Measurements from ENCODE around the gene ARID1A. TPM values are rescaled to one million over a fixed set of nuclear protein-coding genes. Genes with fewer than 3 reads are reported as not detected.

Gene ARID1A
- total and polyA plus RNA-seq, 12 donors, result 14.5 to 62.5 (median 43.5) TPM

DNA sequence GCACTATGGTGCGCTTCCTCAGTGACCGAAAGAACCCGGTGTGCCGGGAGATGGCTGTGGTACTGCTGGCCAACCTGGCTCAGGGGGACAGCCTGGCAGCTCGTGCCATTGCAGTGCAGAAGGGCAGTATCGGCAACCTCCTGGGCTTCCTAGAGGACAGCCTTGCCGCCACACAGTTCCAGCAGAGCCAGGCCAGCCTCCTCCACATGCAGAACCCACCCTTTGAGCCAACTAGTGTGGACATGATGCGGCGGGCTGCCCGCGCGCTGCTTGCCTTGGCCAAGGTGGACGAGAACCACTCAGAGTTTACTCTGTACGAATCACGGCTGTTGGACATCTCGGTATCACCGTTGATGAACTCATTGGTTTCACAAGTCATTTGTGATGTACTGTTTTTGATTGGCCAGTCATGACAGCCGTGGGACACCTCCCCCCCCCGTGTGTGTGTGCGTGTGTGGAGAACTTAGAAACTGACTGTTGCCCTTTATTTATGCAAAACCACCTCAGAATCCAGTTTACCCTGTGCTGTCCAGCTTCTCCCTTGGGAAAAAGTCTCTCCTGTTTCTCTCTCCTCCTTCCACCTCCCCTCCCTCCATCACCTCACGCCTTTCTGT lies 84.6 kb downstream of the ARID1A start:
- no peak for TF ChIP-seq CTCF (IDR thresholded peaks at IDR 0.05)
- DNase-seq (no peak), ATAC-seq (no peak)
- 89% methylated on average over 21 of the region's 21 CpGs for WGBS, 2 donors
- no peak overlapping the region for H3K4me3 ChIP-seq
- H3K27ac ChIP-seq, result no peak overlapping the region
- no peaks in the 10 kb centered on the region for H3K9me3 ChIP-seq
- no peaks in the 10 kb centered on the region for H3K27me3 ChIP-seq
- H3K36me3 ChIP-seq, result peaks cover 0 to 78% (median 47%) of the 10 kb centered on the region in 9 donors
- intact Hi-C loops (cut with DNase I), result loop anchor here in 3 of 10 donors (5.0 to 10.0 kb wide), 3 partner anchors 43 to 86 kb away; partner anchors contain the start of gene ARID1A (in 1 of the 3)
- H3K4me1 ChIP-seq, result peaks cover 12 to 53% (median 44%) of the 10 kb centered on the region in 9 donors

DNA sequence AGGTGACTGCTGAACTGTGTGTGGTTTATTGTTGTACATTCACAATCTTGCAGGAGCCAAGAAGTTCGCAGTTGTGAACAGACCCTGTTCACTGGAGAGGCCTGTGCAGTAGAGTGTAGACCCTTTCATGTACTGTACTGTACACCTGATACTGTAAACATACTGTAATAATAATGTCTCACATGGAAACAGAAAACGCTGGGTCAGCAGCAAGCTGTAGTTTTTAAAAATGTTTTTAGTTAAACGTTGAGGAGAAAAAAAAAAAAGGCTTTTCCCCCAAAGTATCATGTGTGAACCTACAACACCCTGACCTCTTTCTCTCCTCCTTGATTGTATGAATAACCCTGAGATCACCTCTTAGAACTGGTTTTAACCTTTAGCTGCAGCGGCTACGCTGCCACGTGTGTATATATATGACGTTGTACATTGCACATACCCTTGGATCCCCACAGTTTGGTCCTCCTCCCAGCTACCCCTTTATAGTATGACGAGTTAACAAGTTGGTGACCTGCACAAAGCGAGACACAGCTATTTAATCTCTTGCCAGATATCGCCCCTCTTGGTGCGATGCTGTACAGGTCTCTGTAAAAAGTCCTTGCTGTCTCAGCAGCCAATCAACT lies 85.5 kb downstream of the ARID1A start:
- H3K9me3 ChIP-seq, result no peaks in the 10 kb centered on the region
- peak overlapping the region in 5 of 10 donors; percentile 5 to 99 (median 15) for H3K27ac ChIP-seq
- ATAC-seq (no peak), DNase-seq (no peak)
- no peaks in the 10 kb centered on the region for H3K27me3 ChIP-seq
- intact Hi-C loops (cut with DNase I), result loop anchor here in 3 of 10 donors (5.0 to 10.0 kb wide), 3 partner anchors 44 to 87 kb away; partner anchors contain the start of gene ARID1A (in 1 of the 3)
- H3K4me3 ChIP-seq, result no peak overlapping the region
- H3K36me3 ChIP-seq, result peaks cover 0 to 69% (median 38%) of the 10 kb centered on the region in 9 donors
- WGBS, 2 donors, result 51 to 65% methylated on average over 11 of the region's 11 CpGs
- H3K4me1 ChIP-seq, result peaks cover 17 to 61% (median 53%) of the 10 kb centered on the region in 9 donors
- TF ChIP-seq CTCF (IDR thresholded peaks at IDR 0.05), result no peak

GRCh38 chr1:26782521-26783212 lies 86.9 kb downstream of the ARID1A start:
- no peak for ATAC-seq
- Histone ChIP-seq H3K9me3 (no peaks in the 10 kb centered on the region), H3K27ac (peak overlapping the region in 5 of 10 donors; percentile 98 to 100 (median 99)), H3K4me3 (no peak overlapping the region), H3K4me1 (peaks cover 22 to 73% (median 63%) of the 10 kb centered on the region in 9 donors), H3K27me3 (no peaks in the 10 kb centered on the region), H3K36me3 (peaks cover 0 to 56% (median 25%) of the 10 kb centered on the region in 9 donors)
- DNase-seq, result no peak
- intact Hi-C loops (cut with DNase I), result loop anchor here in 3 of 10 donors (5.0 to 10.0 kb wide), 3 partner anchors 45 to 88 kb away; partner anchors contain the start of gene ARID1A (in 1 of the 3)
- 51 to 69% methylated on average over 3 of the region's 3 CpGs for WGBS, 2 donors
- TF ChIP-seq CTCF (IDR thresholded peaks at IDR 0.05), result no peak

GRCh38 chr1:26783646-26784022 lies 87.8 kb downstream of the ARID1A start:
- H3K27ac ChIP-seq, result peak overlapping the region in 9 of 10 donors; percentile 72 to 100 (median 99)
- intact Hi-C loops (cut with DNase I), result loop anchor here in 4 of 10 donors (2.0 to 10.0 kb wide), 4 partner anchors 39 to 89 kb away; partner anchors contain the start of gene ARID1A (in 1 of the 4)
- no peak for ATAC-seq
- H3K27me3 ChIP-seq, result no peaks in the 10 kb centered on the region
- H3K36me3 ChIP-seq, result peaks cover 0 to 46% (median 18%) of the 10 kb centered on the region in 9 donors
- no peaks in the 10 kb centered on the region for H3K9me3 ChIP-seq
- no peak overlapping the region for H3K4me3 ChIP-seq
- no peak for DNase-seq
- WGBS, 2 donors, result 65 to 66% methylated on average over 5 of the region's 5 CpGs
- TF ChIP-seq CTCF (IDR thresholded peaks at IDR 0.05), result no peak
- peaks cover 23 to 77% (median 63%) of the 10 kb centered on the region in 9 donors for H3K4me1 ChIP-seq

Measured in heart right ventricle (tissue), 16 donors.